ENCODE measurements around the gene KIF25.

KIF25 gene

GRCh38 chr6:167997642-167998041 is at the start of gene KIF25:
KIF25 (plus strand) TSS chr6:167997671; CDS start chr6:168029586, 31,915 bp downstream.
- DNase-seq (ENCODE audit: low spot score), result no peak

GRCh38 chr6:167947716-167948115 is 49.8 kb upstream of the KIF25 start:
- no peak for DNase-seq (ENCODE audit: low spot score)

DNA sequence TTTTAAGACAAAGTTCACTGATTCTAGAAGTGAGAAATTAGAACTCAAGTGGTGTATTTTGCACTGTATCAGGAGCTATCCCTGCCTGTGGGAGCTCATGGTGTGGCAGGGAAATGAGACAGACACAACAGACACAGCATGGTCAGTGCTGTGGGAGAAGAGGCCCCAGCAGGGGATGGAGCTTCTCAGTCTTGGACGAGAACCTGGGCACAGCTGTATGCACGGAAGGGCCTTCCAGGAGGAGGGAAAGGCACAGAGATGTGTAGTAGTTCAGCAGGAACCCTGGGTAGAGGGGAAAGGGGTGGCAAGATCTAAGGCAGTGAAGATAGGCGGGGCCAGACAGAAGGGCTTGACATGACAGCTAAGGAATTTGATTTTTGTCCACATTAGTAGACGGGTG is 48.8 kb upstream of the KIF25 start:
- no peak for DNase-seq (ENCODE audit: low spot score)

GRCh38 chr6:167949121-167949684 is 48.3 kb upstream of the KIF25 start:
- no peak for DNase-seq (ENCODE audit: low spot score)

DNA sequence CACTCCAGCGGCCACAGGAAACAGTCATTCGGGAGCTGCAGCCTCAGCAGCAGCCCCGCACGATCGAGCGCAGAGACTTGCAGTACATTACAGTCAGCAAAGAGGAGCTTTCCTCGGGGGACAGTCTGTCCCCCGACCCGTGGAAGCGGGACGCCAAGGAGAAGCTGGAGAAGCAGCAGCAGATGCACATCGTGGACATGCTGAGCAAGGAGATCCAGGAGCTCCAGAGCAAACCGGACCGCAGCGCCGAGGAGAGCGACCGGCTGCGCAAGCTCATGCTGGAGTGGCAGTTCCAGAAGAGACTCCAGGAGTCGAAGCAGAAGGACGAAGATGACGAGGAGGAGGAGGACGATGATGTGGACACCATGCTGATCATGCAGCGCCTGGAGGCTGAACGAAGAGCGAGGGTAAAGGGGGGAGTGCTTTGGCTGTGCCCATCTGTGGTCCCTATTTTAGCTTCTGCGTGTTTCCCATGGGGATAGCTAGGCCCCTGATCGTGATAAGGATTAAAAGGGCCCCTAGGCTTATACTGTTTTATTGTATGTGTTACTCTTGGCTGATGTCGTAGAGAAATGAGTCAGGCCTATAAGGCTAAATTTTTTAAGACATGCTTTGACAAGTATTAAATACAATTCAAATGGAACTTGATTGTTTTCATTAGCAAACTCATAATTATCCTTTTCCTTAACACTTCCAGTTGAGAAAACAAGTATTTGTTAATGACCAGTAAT is 45.5 kb upstream of the KIF25 start:
- no peak for DNase-seq (ENCODE audit: low spot score)

- DNase-seq (ENCODE audit: low spot score), result no peak
These were observed 45.0 kb upstream of the KIF25 start for GRCh38 chr6:167952512-167952859.

GRCh38 chr6:167953551-167953950 is 43.9 kb upstream of the KIF25 start:
- no peak for DNase-seq (ENCODE audit: low spot score)

DNA sequence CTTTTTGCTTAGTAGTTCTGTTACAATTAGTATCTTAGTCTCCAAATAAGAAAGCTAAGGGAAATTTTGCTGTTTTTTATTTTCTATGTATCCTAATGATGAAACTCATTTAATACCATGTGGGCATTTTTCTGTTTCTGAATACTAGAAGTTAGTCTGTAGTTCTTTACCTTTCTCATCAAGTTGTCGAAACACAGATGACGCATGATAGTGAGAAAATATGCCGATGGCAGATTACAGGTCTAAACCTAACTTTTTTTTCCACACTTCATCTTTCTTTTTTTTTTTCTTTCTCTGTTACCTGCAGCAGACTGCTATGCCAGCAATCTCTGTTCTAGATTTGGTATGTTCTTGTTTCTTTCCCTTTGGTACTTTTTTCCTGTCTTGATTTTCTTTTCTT is 43.3 kb upstream of the KIF25 start:
- no peak for DNase-seq (ENCODE audit: low spot score)

- DNase-seq (ENCODE audit: low spot score), result no peak
These were observed 41.0 kb upstream of the KIF25 start for GRCh38 chr6:167956491-167956890.

DNA sequence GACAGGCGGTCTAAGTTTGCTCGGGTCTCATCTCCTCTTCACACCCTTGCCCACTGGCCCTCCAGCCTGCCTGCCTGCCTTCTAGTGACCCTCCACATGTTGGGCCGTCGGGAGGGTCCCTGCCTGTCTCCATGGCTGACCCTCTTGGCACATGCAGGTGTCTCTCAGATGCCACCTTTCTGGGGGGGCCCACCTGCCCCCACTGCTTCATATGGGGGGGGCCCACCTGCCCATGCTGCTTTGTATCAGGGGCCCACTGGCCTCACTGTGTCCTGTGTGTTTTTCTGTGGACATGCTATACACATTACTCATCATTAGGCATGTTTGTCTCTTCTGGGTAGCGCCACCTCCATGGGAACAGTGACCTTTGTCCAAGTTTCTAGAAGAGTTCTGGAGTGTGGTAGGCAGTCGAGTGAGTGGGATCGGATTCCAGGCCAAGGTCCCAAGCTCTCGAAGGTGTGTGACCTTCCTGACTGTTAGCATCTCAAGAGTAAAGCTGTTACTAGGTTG is 40.4 kb upstream of the KIF25 start:
- no peak for DNase-seq (ENCODE audit: low spot score)

DNA sequence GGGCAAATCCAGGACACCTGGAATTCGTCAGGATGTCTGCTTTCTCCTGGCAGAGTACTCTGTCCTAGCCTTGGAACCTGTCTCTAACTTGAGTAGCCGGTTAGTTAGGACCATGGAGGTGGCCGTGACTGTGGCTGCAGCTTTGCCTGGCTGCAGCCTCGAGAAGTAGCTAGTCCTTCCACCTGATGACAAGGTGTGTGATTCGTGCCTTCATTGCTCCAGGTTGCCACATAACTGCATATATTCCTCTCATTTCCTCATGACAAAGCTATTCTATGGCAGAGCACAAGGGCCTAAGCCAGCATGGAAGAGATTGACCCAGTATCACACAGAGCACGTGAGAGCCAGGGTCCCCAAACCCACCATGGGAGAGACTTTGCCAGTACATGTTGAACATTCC is 39.8 kb upstream of the KIF25 start:
- DNase-seq (ENCODE audit: low spot score), result no peak

DNA sequence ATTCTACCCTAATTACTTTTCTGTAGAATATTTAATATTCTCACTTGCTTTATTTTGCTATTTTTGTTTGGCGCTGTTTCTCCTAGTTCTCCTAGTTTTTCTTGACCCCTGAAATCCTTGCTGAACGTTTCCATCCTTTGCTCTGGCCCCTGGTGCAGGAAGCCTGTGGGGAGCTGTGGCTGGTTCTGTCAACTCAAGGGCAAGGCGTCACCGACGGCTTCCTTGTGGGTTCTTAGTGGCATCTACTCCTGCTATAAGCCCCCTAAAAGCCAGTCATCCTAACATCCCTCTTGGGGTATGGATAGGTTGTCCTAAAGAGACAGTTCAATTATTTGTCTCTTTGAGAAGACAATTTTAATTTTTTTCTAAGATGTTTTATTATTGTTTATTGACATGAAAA is 36.9 kb upstream of the KIF25 start:
- no peak for DNase-seq (ENCODE audit: low spot score)

GRCh38 chr6:167962711-167963110 is 34.8 kb upstream of the KIF25 start:
- DNase-seq (ENCODE audit: low spot score), result no peak

DNA sequence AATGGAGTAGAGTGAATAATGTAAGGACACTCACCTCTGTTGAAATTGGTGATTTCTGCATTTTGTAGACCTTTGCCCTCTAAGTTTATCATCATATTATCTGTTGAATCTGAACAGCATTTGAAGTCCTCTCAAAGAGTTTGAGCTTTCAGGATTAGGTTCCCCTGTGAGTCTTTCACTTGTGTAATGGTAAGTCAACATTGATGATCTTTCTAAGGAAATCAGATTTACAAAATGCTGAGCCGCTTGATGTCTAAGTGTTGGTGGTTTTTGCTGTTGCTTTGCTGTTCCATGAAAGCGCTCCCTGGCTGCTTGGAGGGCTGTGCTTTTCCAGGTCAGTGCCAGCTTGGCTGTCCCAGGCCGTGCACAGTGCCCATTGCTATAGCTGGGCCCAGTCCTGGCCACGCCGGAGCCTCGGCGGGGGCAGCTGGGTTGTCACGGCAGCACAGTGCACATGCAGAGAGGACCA is 33.8 kb upstream of the KIF25 start:
- DNase-seq (ENCODE audit: low spot score), result no peak

DNA sequence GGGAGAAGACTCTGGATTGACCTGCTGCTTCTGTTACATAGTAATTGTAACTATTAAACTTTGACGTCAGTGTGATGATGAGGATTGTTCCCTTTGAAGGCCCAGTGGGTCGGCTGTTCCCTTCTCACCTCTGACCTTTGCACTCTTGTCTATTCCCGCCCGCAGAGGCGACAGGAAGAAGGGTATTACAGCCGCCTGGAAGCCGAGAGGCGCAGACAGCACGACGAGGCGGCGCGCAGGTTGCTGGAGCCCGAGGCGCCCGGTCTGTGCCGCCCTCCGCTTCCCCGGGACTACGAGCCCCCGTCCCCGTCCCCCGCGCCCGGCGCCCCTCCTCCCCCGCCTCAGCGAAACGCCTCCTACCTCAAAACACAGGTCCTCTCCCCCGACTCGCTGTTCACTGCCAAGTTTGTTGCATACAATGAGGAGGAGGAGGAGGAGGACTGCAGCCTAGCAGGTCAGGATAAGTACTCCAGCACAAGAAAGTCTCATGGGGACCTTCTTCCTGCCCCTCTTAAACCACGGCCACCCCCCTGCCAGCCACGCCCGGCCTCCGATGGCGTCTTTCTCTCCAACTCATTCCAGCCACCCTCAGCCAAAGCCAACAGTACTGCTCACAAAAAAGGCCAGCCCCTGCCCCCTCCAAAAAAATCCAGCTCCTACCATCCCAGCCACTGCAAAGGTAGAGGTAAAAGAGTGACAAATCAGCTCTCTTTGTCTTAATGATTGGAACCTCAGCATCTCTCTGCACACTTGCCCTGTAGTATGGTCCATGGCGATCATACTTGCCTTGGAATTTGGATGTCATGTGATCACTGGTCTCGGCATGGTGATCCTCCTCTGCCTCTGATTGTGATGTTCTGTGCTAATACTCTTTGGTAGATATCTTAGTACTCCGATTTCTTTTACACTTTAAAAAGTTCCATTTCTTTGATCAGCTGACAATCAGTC is 31.6 kb upstream of the KIF25 start:
- no peak for DNase-seq (ENCODE audit: low spot score)

DNA sequence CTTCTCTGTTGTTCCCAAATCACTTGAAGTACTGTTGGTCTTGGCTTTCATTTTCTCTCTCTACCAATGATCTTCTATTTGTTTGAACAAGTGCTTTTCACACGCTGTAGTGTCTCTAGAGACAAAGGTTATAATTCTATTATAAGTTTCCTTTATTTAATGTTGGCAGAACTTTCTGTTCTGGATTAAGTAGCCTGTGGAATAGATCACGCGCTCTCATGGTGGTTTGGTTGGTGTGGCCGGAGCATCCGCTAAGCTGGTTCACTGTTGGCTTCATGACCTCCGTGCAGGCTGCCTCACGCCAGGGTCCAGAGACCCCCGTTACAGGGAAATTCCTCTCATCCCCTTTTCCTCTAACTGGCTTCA is 30.9 kb upstream of the KIF25 start:
- DNase-seq (ENCODE audit: low spot score), result no peak

- no peak for DNase-seq (ENCODE audit: low spot score)
These were observed 29.4 kb upstream of the KIF25 start for GRCh38 chr6:167968091-167968490.

- DNase-seq (ENCODE audit: low spot score), result no peak
These were observed 27.2 kb upstream of the KIF25 start for GRCh38 chr6:167970230-167970629.

- no peak for DNase-seq (ENCODE audit: low spot score)
These were observed 25.3 kb upstream of the KIF25 start for GRCh38 chr6:167972193-167972592.

- DNase-seq (ENCODE audit: low spot score), result no peak
These were observed 24.2 kb upstream of the KIF25 start for GRCh38 chr6:167973148-167973885.

GRCh38 chr6:167974640-167975344 is 22.7 kb upstream of the KIF25 start:
- DNase-seq (ENCODE audit: low spot score), result no peak
